ENCODE data around the gene U2SURP. TPM values are rescaled to one million over a fixed set of nuclear protein-coding genes. Genes with fewer than 3 reads are reported as not detected.
A peak's percentile ranks its signal among the peaks of the same experiment; 100 is the strongest.

The U2SURP gene
- total RNA-seq, 2 experiments from 2014 or later = 160 to 174 TPM

- TF ChIP-seq CTCF (IDR thresholded peaks at IDR 0.05) = no peak
- peak; percentile 40 for ATAC-seq
- intact Hi-C loops (cut with micrococcal nuclease) = no loop called here
- peak overlapping the region; percentile 70 for H3K4me3 Mint-ChIP-seq
- H3K4me1 Mint-ChIP-seq (ENCODE audit: low read depth) = peaks cover 3% of the 10 kb centered on the region
- H3K27me3 Mint-ChIP-seq = peaks cover 46% of the 10 kb centered on the region
- ChIA-PET CTCF (interaction anchor here (1.4 to 1.7 kb wide), 2 partner anchors 12 to 134 kb away, joined by 3 to 7 read pairs; no protein-coding TSS in a partner anchor), POLR2A (no interaction called here)
- H3K36me3 Mint-ChIP-seq (ENCODE audit: low read depth) = no peaks in the 10 kb centered on the region
- no peak overlapping the region for H3K27ac Mint-ChIP-seq
- no peak for DNase-seq
- no peaks in the 10 kb centered on the region for H3K9me3 Mint-ChIP-seq
Observed at GRCh38 chr3:142963234-142963515, 38.2 kb upstream of the U2SURP start.

GRCh38 chr3:142963516-142964448 is 37.6 kb upstream of the U2SURP start, which contains the start of gene PAQR9:
Gene PAQR9, minus strand, starts transcription at chr3:142963674. Its CDS starts 338 bp downstream, at chr3:142963336.
- peaks cover 3% of the 10 kb centered on the region for H3K4me1 Mint-ChIP-seq (ENCODE audit: low read depth)
- no peaks in the 10 kb centered on the region for H3K36me3 Mint-ChIP-seq (ENCODE audit: low read depth)
- H3K4me3 Mint-ChIP-seq = peak within 1 kb of the TSS; percentile 70
- H3K27me3 Mint-ChIP-seq = peaks cover 46% of the 10 kb centered on the region
- ATAC-seq = peak; percentile 49
- H3K9me3 Mint-ChIP-seq = no peaks in the 10 kb centered on the region
- no peak for TF ChIP-seq CTCF (IDR thresholded peaks at IDR 0.05)
- ChIA-PET POLR2A (no interaction called here), CTCF (interaction anchor here (0.9 to 1.4 kb wide), 2 partner anchors 12 to 30 kb away, joined by 3 to 4 read pairs; no protein-coding TSS in a partner anchor)
- intact Hi-C loops (cut with micrococcal nuclease) = no loop called here
- peak; percentile 23 for DNase-seq
- H3K27ac Mint-ChIP-seq = no peak within 1 kb of the TSS

- no peak overlapping the region for H3K4me3 Mint-ChIP-seq
- TF ChIP-seq CTCF (IDR thresholded peaks at IDR 0.05) = no peak
- DNase-seq = no peak
- peaks cover 37% of the 10 kb centered on the region for H3K27me3 Mint-ChIP-seq
- intact Hi-C loops (cut with micrococcal nuclease) = no loop called here
- ChIA-PET CTCF (interaction anchor here (1.2 to 1.8 kb wide), 2 partner anchors 16 to 35 kb away, joined by 3 to 4 read pairs; no protein-coding TSS in a partner anchor), POLR2A (no interaction called here)
- H3K27ac Mint-ChIP-seq = no peak overlapping the region
- peaks cover 3% of the 10 kb centered on the region for H3K4me1 Mint-ChIP-seq (ENCODE audit: low read depth)
- H3K36me3 Mint-ChIP-seq (ENCODE audit: low read depth) = no peaks in the 10 kb centered on the region
- no peaks in the 10 kb centered on the region for H3K9me3 Mint-ChIP-seq
- no peak for ATAC-seq
Observed at GRCh38 chr3:142965581-142965980, 35.8 kb upstream of the U2SURP start.

GRCh38 chr3:142966808-142967207 is 34.6 kb upstream of the U2SURP start:
- H3K27ac Mint-ChIP-seq = no peak overlapping the region
- H3K9me3 Mint-ChIP-seq = no peaks in the 10 kb centered on the region
- DNase-seq (no peak), ATAC-seq (no peak)
- CTCF ChIA-PET = interaction anchor here (1.5 to 1.8 kb wide), 2 partner anchors 17 to 138 kb away, joined by 3 to 4 read pairs; no protein-coding TSS in a partner anchor
- intact Hi-C loops (cut with micrococcal nuclease) = no loop called here
- TF ChIP-seq CTCF (IDR thresholded peaks at IDR 0.05) = no peak
- peaks cover 3% of the 10 kb centered on the region for H3K4me1 Mint-ChIP-seq (ENCODE audit: low read depth)
- H3K27me3 Mint-ChIP-seq = peaks cover 31% of the 10 kb centered on the region
- POLR2A ChIA-PET = no interaction called here
- no peak overlapping the region for H3K4me3 Mint-ChIP-seq
- H3K36me3 Mint-ChIP-seq (ENCODE audit: low read depth) = no peaks in the 10 kb centered on the region
